BLaER1 (cell line): ENCODE results near the gene PPP1R11.

Experiments used
- H3K27ac ChIP-seq: shearing (Covaris generic); formaldehyde crosslinking; 2 replicates; pipeline ENCODE4 v1.8.1; 2022
- H3K27me3 ChIP-seq: shearing (Covaris generic); formaldehyde crosslinking; 2 replicates; pipeline ENCODE4 v1.8.1; 2022
- H3K36me3 ChIP-seq: shearing (Covaris generic); formaldehyde crosslinking; 2 replicates; pipeline ENCODE4 v1.8.1; 2022
- H3K4me1 ChIP-seq: shearing (Covaris generic); formaldehyde crosslinking; 2 replicates; pipeline ENCODE4 v1.8.1; 2022
- H3K4me2 ChIP-seq: shearing (Covaris generic); formaldehyde crosslinking; 2 replicates; pipeline ENCODE4 v1.8.1; 2022
- H3K4me3 ChIP-seq: shearing (Covaris generic); formaldehyde crosslinking; 2 replicates; pipeline ENCODE4 v1.8.1; 2022
- H3K9ac ChIP-seq: shearing (Covaris generic); formaldehyde crosslinking; 2 replicates; pipeline ENCODE4 v1.8.1; 2022
- H3K9me3 ChIP-seq: shearing (Covaris generic); formaldehyde crosslinking; 2 replicates; pipeline ENCODE4 v1.8.1; 2022
- H4K20me1 ChIP-seq: shearing (Covaris generic); formaldehyde crosslinking; 2 replicates; pipeline ENCODE4 v1.8.1; 2022
- Cebpa-rat ChIP-seq: shearing (Covaris generic); IDR thresholded peaks from 2 replicates; pipeline ENCODE4 v1.8.1; 2022

PPP1R11 gene

GRCh38 chr6:30037182-30037788 lies 29.7 kb upstream of the PPP1R11 start:
- Histone ChIP-seq H3K36me3 (peaks cover 13% of the 10 kb centered on the region), H3K4me2 (no peak overlapping the region), H3K9ac (no peak overlapping the region), H3K27me3 (no peaks in the 10 kb centered on the region), H3K27ac (no peak overlapping the region), H4K20me1 (no peaks in the 10 kb centered on the region), H3K9me3 (no peaks in the 10 kb centered on the region), H3K4me3 (no peak overlapping the region), H3K4me1 (no peaks in the 10 kb centered on the region)
- no peak for TF ChIP-seq Cebpa-rat

GRCh38 chr6:30041221-30041620 lies 25.8 kb upstream of the PPP1R11 start:
- no peak overlapping the region for H3K9ac ChIP-seq
- H3K27ac ChIP-seq = no peak overlapping the region
- peaks cover 8% of the 10 kb centered on the region for H3K4me1 ChIP-seq
- H3K27me3 ChIP-seq = no peaks in the 10 kb centered on the region
- 0 out of 2 replicates have a peak, but pooled peaks cover 9% of the 10 kb centered on the region for H4K20me1 ChIP-seq
- no peaks in the 10 kb centered on the region for H3K9me3 ChIP-seq
- no peaks in the 10 kb centered on the region; the same call in 1 of the 2 replicates for H3K36me3 ChIP-seq
- no peak for TF ChIP-seq Cebpa-rat
- no peak overlapping the region for H3K4me2 ChIP-seq
- H3K4me3 ChIP-seq = no peak overlapping the region

- peaks cover 8% of the 10 kb centered on the region for H3K4me1 ChIP-seq
Measured at GRCh38 chr6:30041821-30042220, 25.2 kb upstream of the PPP1R11 start.

GRCh38 chr6:30042476-30042875 lies 24.5 kb upstream of the PPP1R11 start:
- Histone ChIP-seq H3K4me3 (no peak overlapping the region), H3K36me3 (no peaks in the 10 kb centered on the region; the same call in 1 of the 2 replicates), H3K27me3 (no peaks in the 10 kb centered on the region), H4K20me1 (0 out of 2 replicates have a peak, but pooled peaks cover 9% of the 10 kb centered on the region), H3K4me1 (peaks cover 8% of the 10 kb centered on the region), H3K9me3 (no peaks in the 10 kb centered on the region), H3K27ac (no peak overlapping the region), H3K4me2 (no peak overlapping the region), H3K9ac (no peak overlapping the region)
- no peak for TF ChIP-seq Cebpa-rat

More at GRCh38 chr6:30041821-30042220, 25.2 kb upstream of the PPP1R11 start:
- TF ChIP-seq Cebpa-rat = no peak
- H3K4me3 ChIP-seq = no peak overlapping the region
- H3K36me3 ChIP-seq = no peaks in the 10 kb centered on the region; the same call in 1 of the 2 replicates
- no peaks in the 10 kb centered on the region for H3K9me3 ChIP-seq
- H3K4me2 ChIP-seq = no peak overlapping the region
- no peaks in the 10 kb centered on the region for H3K27me3 ChIP-seq
- no peak overlapping the region for H3K27ac ChIP-seq
- H3K9ac ChIP-seq = no peak overlapping the region
- 0 out of 2 replicates have a peak, but pooled peaks cover 9% of the 10 kb centered on the region for H4K20me1 ChIP-seq

GRCh38 chr6:30042914-30043313 lies 24.1 kb upstream of the PPP1R11 start:
- no peak for TF ChIP-seq Cebpa-rat
- H3K36me3 ChIP-seq = no peaks in the 10 kb centered on the region; the same call in 1 of the 2 replicates
- 0 out of 2 replicates have a peak, but pooled peaks cover 9% of the 10 kb centered on the region for H4K20me1 ChIP-seq
- no peak overlapping the region for H3K27ac ChIP-seq
- no peak overlapping the region for H3K4me3 ChIP-seq
- no peak overlapping the region for H3K9ac ChIP-seq
- H3K4me1 ChIP-seq = peaks cover 8% of the 10 kb centered on the region
- H3K4me2 ChIP-seq = no peak overlapping the region
- H3K27me3 ChIP-seq = no peaks in the 10 kb centered on the region
- H3K9me3 ChIP-seq = no peaks in the 10 kb centered on the region

GRCh38 chr6:30043744-30044143 lies 23.3 kb upstream of the PPP1R11 start:
- no peaks in the 10 kb centered on the region; the same call in 1 of the 2 replicates for H3K36me3 ChIP-seq
- no peak overlapping the region for H3K4me3 ChIP-seq
- 0 out of 2 replicates have a peak, but pooled peaks cover 9% of the 10 kb centered on the region for H4K20me1 ChIP-seq
- peaks cover 8% of the 10 kb centered on the region for H3K4me1 ChIP-seq
- H3K27ac ChIP-seq = no peak overlapping the region
- TF ChIP-seq Cebpa-rat = no peak
- H3K9ac ChIP-seq = no peak overlapping the region
- H3K4me2 ChIP-seq = no peak overlapping the region
- H3K27me3 ChIP-seq = no peaks in the 10 kb centered on the region
- no peaks in the 10 kb centered on the region for H3K9me3 ChIP-seq

GRCh38 chr6:30044630-30045029 lies 22.4 kb upstream of the PPP1R11 start:
- Histone ChIP-seq H3K4me2 (no peak overlapping the region), H3K4me3 (no peak overlapping the region), H3K9me3 (no peaks in the 10 kb centered on the region), H3K27me3 (no peaks in the 10 kb centered on the region), H3K4me1 (peaks cover 8% of the 10 kb centered on the region), H3K27ac (no peak overlapping the region), H3K9ac (no peak overlapping the region), H3K36me3 (no peaks in the 10 kb centered on the region; the same call in 1 of the 2 replicates), H4K20me1 (0 out of 2 replicates have a peak, but pooled peaks cover 9% of the 10 kb centered on the region)
- no peak for TF ChIP-seq Cebpa-rat

- H4K20me1 ChIP-seq = 0 out of 2 replicates have a peak, but pooled peaks cover 9% of the 10 kb centered on the region
- no peak overlapping the region for H3K9ac ChIP-seq
- H3K27me3 ChIP-seq = no peaks in the 10 kb centered on the region
- H3K4me3 ChIP-seq = no peak overlapping the region
- no peak overlapping the region for H3K4me2 ChIP-seq
- H3K4me1 ChIP-seq = peaks cover 8% of the 10 kb centered on the region
- no peaks in the 10 kb centered on the region; the same call in none of the 2 replicates for H3K36me3 ChIP-seq
- TF ChIP-seq Cebpa-rat = no peak
- no peaks in the 10 kb centered on the region for H3K9me3 ChIP-seq
- H3K27ac ChIP-seq = no peak overlapping the region
Measured at GRCh38 chr6:30047220-30047619, 19.8 kb upstream of the PPP1R11 start.

- peaks cover 4% of the 10 kb centered on the region; the same call in 1 of the 2 replicates for H3K4me1 ChIP-seq
- H3K4me3 ChIP-seq = no peak overlapping the region
- no peak overlapping the region for H3K9ac ChIP-seq
- H3K36me3 ChIP-seq = peaks cover 29% of the 10 kb centered on the region
- TF ChIP-seq Cebpa-rat = no peak
- H4K20me1 ChIP-seq = no peaks in the 10 kb centered on the region
- no peaks in the 10 kb centered on the region for H3K27me3 ChIP-seq
- H3K4me2 ChIP-seq = no peak overlapping the region
- no peaks in the 10 kb centered on the region for H3K9me3 ChIP-seq
- no peak overlapping the region for H3K27ac ChIP-seq
Measured at GRCh38 chr6:30053682-30054081, 13.3 kb upstream of the PPP1R11 start.

GRCh38 chr6:30055513-30055912 lies 11.5 kb upstream of the PPP1R11 start:
- Histone ChIP-seq H3K9me3 (no peaks in the 10 kb centered on the region), H3K36me3 (peaks cover 29% of the 10 kb centered on the region), H3K4me1 (peaks cover 15% of the 10 kb centered on the region), H3K9ac (no peak overlapping the region), H4K20me1 (no peaks in the 10 kb centered on the region), H3K4me2 (no peak overlapping the region), H3K27ac (no peak overlapping the region), H3K27me3 (no peaks in the 10 kb centered on the region), H3K4me3 (no peak overlapping the region)
- TF ChIP-seq Cebpa-rat = no peak
